IPS-18a (cell line): ENCODE results near the gene ZC3H12C.

Experiments
- H3K27ac ChIP-seq: one replicate; pipeline ENCODE4 v1.5.1; 2013; ENCODE audit warnings: low read length
- H3K27me3 ChIP-seq: one replicate; pipeline ENCODE4 v1.6.1; 2013; ENCODE audit warnings: mild to moderate bottlenecking, low read length; ENCODE audit not compliant: control insufficient read depth, insufficient read depth
- H3K36me3 ChIP-seq: one replicate; pipeline ENCODE4 v1.6.1; 2013; ENCODE audit warnings: low read depth, low read length; ENCODE audit not compliant: control insufficient read depth
- H3K4me1 ChIP-seq: one replicate; pipeline ENCODE4 v1.6.1; 2013; ENCODE audit warnings: low read depth, low read length; ENCODE audit not compliant: control insufficient read depth
- H3K4me3 ChIP-seq: one replicate; pipeline ENCODE4 v1.5.1; 2013; ENCODE audit warnings: low read length
- H3K9ac ChIP-seq: one replicate; pipeline ENCODE4 v1.6.1; 2013; ENCODE audit warnings: mild to moderate bottlenecking, low read length, moderate library complexity
- H3K9me3 ChIP-seq: one replicate; pipeline ENCODE4 v1.6.1; 2013; ENCODE audit warnings: low read depth, low read length; ENCODE audit not compliant: control insufficient read depth

Gene ZC3H12C

GRCh38 chr11:110159476-110159875, 66.3 kb downstream of the ZC3H12C start:
- H3K4me1 ChIP-seq = no peaks in the 10 kb centered on the region
- H3K9me3 ChIP-seq = no peaks in the 10 kb centered on the region
- no peaks in the 10 kb centered on the region for H3K27me3 ChIP-seq
- H3K27ac ChIP-seq = no peak overlapping the region
- H3K9ac ChIP-seq = no peak overlapping the region
- H3K4me3 ChIP-seq = no peak overlapping the region
- peaks cover 17% of the 10 kb centered on the region for H3K36me3 ChIP-seq

- Histone ChIP-seq H3K36me3 (peaks cover 22% of the 10 kb centered on the region), H3K27ac (no peak overlapping the region)
Measured at GRCh38 chr11:110160016-110160415, 66.8 kb downstream of the ZC3H12C start.

GRCh38 chr11:110160437-110160836, 67.2 kb downstream of the ZC3H12C start:
- Histone ChIP-seq H3K9me3 (no peaks in the 10 kb centered on the region), H3K36me3 (peaks cover 26% of the 10 kb centered on the region), H3K27ac (no peak overlapping the region), H3K4me1 (no peaks in the 10 kb centered on the region), H3K9ac (no peak overlapping the region), H3K27me3 (no peaks in the 10 kb centered on the region), H3K4me3 (no peak overlapping the region)

More at GRCh38 chr11:110160016-110160415, 66.8 kb downstream of the ZC3H12C start:
- Histone ChIP-seq H3K4me1 (no peaks in the 10 kb centered on the region), H3K9me3 (no peaks in the 10 kb centered on the region), H3K4me3 (no peak overlapping the region), H3K9ac (no peak overlapping the region), H3K27me3 (no peaks in the 10 kb centered on the region)

GRCh38 chr11:110161061-110161460, 67.9 kb downstream of the ZC3H12C start:
- H3K36me3 ChIP-seq = peaks cover 27% of the 10 kb centered on the region
- no peaks in the 10 kb centered on the region for H3K4me1 ChIP-seq
- no peaks in the 10 kb centered on the region for H3K27me3 ChIP-seq
- no peaks in the 10 kb centered on the region for H3K9me3 ChIP-seq
- no peak overlapping the region for H3K27ac ChIP-seq
- no peak overlapping the region for H3K9ac ChIP-seq
- H3K4me3 ChIP-seq = no peak overlapping the region

GRCh38 chr11:110162216-110162615, 69.0 kb downstream of the ZC3H12C start:
- Histone ChIP-seq H3K4me1 (no peaks in the 10 kb centered on the region), H3K9ac (no peak overlapping the region), H3K4me3 (no peak overlapping the region), H3K9me3 (no peaks in the 10 kb centered on the region), H3K36me3 (peaks cover 27% of the 10 kb centered on the region), H3K27ac (no peak overlapping the region), H3K27me3 (no peaks in the 10 kb centered on the region)

GRCh38 chr11:110165039-110165925, 72.1 kb downstream of the ZC3H12C start:
- no peak overlapping the region for H3K27ac ChIP-seq
- H3K27me3 ChIP-seq = no peaks in the 10 kb centered on the region
- H3K36me3 ChIP-seq = peaks cover 17% of the 10 kb centered on the region

GRCh38 chr11:110168033-110168803, 75.0 kb downstream of the ZC3H12C start:
- Histone ChIP-seq H3K9ac (no peak overlapping the region), H3K27ac (no peak overlapping the region), H3K4me1 (peaks cover 6% of the 10 kb centered on the region), H3K27me3 (no peaks in the 10 kb centered on the region), H3K9me3 (no peaks in the 10 kb centered on the region), H3K36me3 (peaks cover 16% of the 10 kb centered on the region), H3K4me3 (no peak overlapping the region)

More at GRCh38 chr11:110165039-110165925, 72.1 kb downstream of the ZC3H12C start:
- no peaks in the 10 kb centered on the region for H3K9me3 ChIP-seq
- no peak overlapping the region for H3K4me3 ChIP-seq
- H3K9ac ChIP-seq = no peak overlapping the region
- H3K4me1 ChIP-seq = no peaks in the 10 kb centered on the region

- Histone ChIP-seq H3K27ac (no peak overlapping the region), H3K4me3 (no peak overlapping the region)
Measured at GRCh38 chr11:110169738-110170137, 76.5 kb downstream of the ZC3H12C start.

GRCh38 chr11:110172468-110173065, 79.4 kb downstream of the ZC3H12C start:
- H3K27me3 ChIP-seq = no peaks in the 10 kb centered on the region
- H3K4me1 ChIP-seq = peaks cover 35% of the 10 kb centered on the region
- H3K4me3 ChIP-seq = no peak overlapping the region
- no peaks in the 10 kb centered on the region for H3K36me3 ChIP-seq
- H3K27ac ChIP-seq = no peak overlapping the region
- no peak overlapping the region for H3K9ac ChIP-seq
- H3K9me3 ChIP-seq = no peaks in the 10 kb centered on the region

More at GRCh38 chr11:110169738-110170137, 76.5 kb downstream of the ZC3H12C start:
- Histone ChIP-seq H3K27me3 (no peaks in the 10 kb centered on the region), H3K9ac (no peak overlapping the region), H3K36me3 (peaks cover 7% of the 10 kb centered on the region), H3K9me3 (no peaks in the 10 kb centered on the region), H3K4me1 (peaks cover 19% of the 10 kb centered on the region)

- Histone ChIP-seq H3K9ac (no peak overlapping the region), H3K4me1 (peaks cover 35% of the 10 kb centered on the region), H3K36me3 (no peaks in the 10 kb centered on the region), H3K27me3 (no peaks in the 10 kb centered on the region), H3K9me3 (no peaks in the 10 kb centered on the region), H3K4me3 (peak overlapping the region; percentile 14), H3K27ac (peak overlapping the region; percentile 69)
Measured at GRCh38 chr11:110173811-110174644, 80.8 kb downstream of the ZC3H12C start.
